H9 (cell line): ENCODE data around the gene AIFM1. TPM values are rescaled to one million over a fixed set of nuclear protein-coding genes. Genes with fewer than 3 reads are reported as not detected.
A peak's percentile ranks its signal among the peaks of the same experiment; 100 is the strongest.

Source experiments
- DNase-seq: peaks from one replicate; pipeline ENCODE4 v3.0.0-alpha.2; 2017
- H2AFZ ChIP-seq: one replicate; pipeline ENCODE4 v1.6.1; 2013; ENCODE audit warnings: mild to moderate bottlenecking, low read length, control low read depth, moderate library complexity
- H2AK5ac ChIP-seq: 2 replicates; pipeline ENCODE4 v1.6.1; 2013; ENCODE audit warnings: low read length, control low read depth, mixed read lengths; ENCODE audit not compliant: insufficient read length
- H2BK120ac ChIP-seq: one replicate; pipeline ENCODE4 v1.6.1; 2013; ENCODE audit warnings: low read depth, mild to moderate bottlenecking, low read length, control low read depth, inconsistent platforms; ENCODE audit not compliant: poor library complexity, severe bottlenecking
- H2BK12ac ChIP-seq: 2 replicates; pipeline ENCODE4 v1.6.1; 2013; ENCODE audit warnings: low read length, control low read depth, mixed read lengths, low read depth; ENCODE audit not compliant: insufficient read length
- H2BK15ac ChIP-seq: 2 replicates; pipeline ENCODE4 v1.6.1; 2013; ENCODE audit warnings: low read depth, low read length, control low read depth
- H2BK20ac ChIP-seq: one replicate; pipeline ENCODE4 v1.6.1; 2013; ENCODE audit warnings: low read depth, mild to moderate bottlenecking, low read length, control low read depth, inconsistent platforms; ENCODE audit not compliant: poor library complexity, severe bottlenecking
- H2BK5ac ChIP-seq: 2 replicates; pipeline ENCODE4 v1.6.1; 2013; ENCODE audit warnings: low read length, control low read depth, mixed read lengths; ENCODE audit not compliant: insufficient read length
- H3K14ac ChIP-seq: 2 replicates; pipeline ENCODE4 v1.6.1; 2013; ENCODE audit warnings: low read length, control low read depth; ENCODE audit not compliant: insufficient read depth
- H3K18ac ChIP-seq: 2 replicates; pipeline ENCODE4 v1.6.1; 2013; ENCODE audit warnings: low read depth, mild to moderate bottlenecking, mixed read lengths, low read length, control low read depth; ENCODE audit not compliant: insufficient read length
- H3K23ac ChIP-seq: 2 replicates; pipeline ENCODE4 v1.6.1; 2013; ENCODE audit warnings: low read length, control low read depth, mixed read lengths, low read depth; ENCODE audit not compliant: insufficient read length
- H3K23me2 ChIP-seq: 2 replicates; pipeline ENCODE4 v1.6.1; 2013; ENCODE audit warnings: low read depth, mild to moderate bottlenecking, mixed read lengths, low read length, control low read depth; ENCODE audit not compliant: insufficient read length, poor library complexity, severe bottlenecking
- H3K27ac ChIP-seq: 2 replicates; pipeline ENCODE4 v1.5.1; 2013; ENCODE audit warnings: low read length, control low read depth, mixed read lengths, low read depth; ENCODE audit not compliant: insufficient read length
- H3K27me3 ChIP-seq: 2 replicates; pipeline ENCODE4 v1.6.1; 2013; ENCODE audit warnings: low read length, control low read depth, inconsistent platforms; ENCODE audit not compliant: insufficient read depth
- H3K4ac ChIP-seq: 2 replicates; pipeline ENCODE4 v1.6.1; 2013; ENCODE audit warnings: low read depth, mild to moderate bottlenecking, control low read depth, inconsistent platforms, low read length, moderate library complexity
- H3K4me1 ChIP-seq: 2 replicates; pipeline ENCODE4 v1.6.1; 2013; ENCODE audit warnings: low read length, control low read depth, inconsistent platforms; ENCODE audit not compliant: insufficient read depth
- H3K4me2 ChIP-seq: 2 replicates; pipeline ENCODE4 v1.6.1; 2013; ENCODE audit warnings: low read length, control low read depth, mixed read lengths; ENCODE audit not compliant: insufficient read length, insufficient read depth
- H3K56ac ChIP-seq: 2 replicates; pipeline ENCODE4 v1.6.1; 2013; ENCODE audit warnings: low read depth, mild to moderate bottlenecking, mixed read lengths, low read length, control low read depth; ENCODE audit not compliant: insufficient read length
- H3K79me1 ChIP-seq: 2 replicates; pipeline ENCODE4 v1.6.1; 2013; ENCODE audit warnings: low read depth, mild to moderate bottlenecking, moderate library complexity, low read length, control low read depth, inconsistent platforms; ENCODE audit not compliant: insufficient read depth, poor library complexity, severe bottlenecking
- H3K79me2 ChIP-seq: 2 replicates; pipeline ENCODE4 v1.6.1; 2013; ENCODE audit warnings: low read length, control low read depth, inconsistent platforms; ENCODE audit not compliant: insufficient read depth
- H3K9ac ChIP-seq: 2 replicates; pipeline ENCODE4 v1.6.1; 2013; ENCODE audit warnings: low read length, control low read depth, mixed read lengths; ENCODE audit not compliant: insufficient read length; ENCODE audit errors: extremely low read depth
- H3K9me3 ChIP-seq: one replicate; pipeline ENCODE4 v1.6.1; 2013; ENCODE audit warnings: low read depth, low read length, inconsistent platforms; ENCODE audit not compliant: control insufficient read depth
- H3T11ph ChIP-seq: one replicate; pipeline ENCODE4 v1.6.1; 2013; ENCODE audit warnings: mild to moderate bottlenecking, low read length, control low read depth, inconsistent platforms
- H4K20me1 ChIP-seq: one replicate; pipeline ENCODE4 v1.6.1; 2013; ENCODE audit not compliant: control insufficient read depth, insufficient read length, insufficient read depth
- H4K5ac ChIP-seq: 2 replicates; pipeline ENCODE4 v1.6.1; 2013; ENCODE audit warnings: low read depth, mild to moderate bottlenecking, mixed read lengths, low read length, control low read depth; ENCODE audit not compliant: insufficient read length
- H4K8ac ChIP-seq: replicated peaks from 2 replicates; pipeline ENCODE4 v1.6.1; 2013; ENCODE audit warnings: low read length, control low read depth, mixed read lengths, low read depth; ENCODE audit not compliant: insufficient read length
- H4K91ac ChIP-seq: 2 replicates; pipeline ENCODE4 v1.6.1; 2013; ENCODE audit warnings: low read depth, mild to moderate bottlenecking, moderate library complexity, mixed read lengths, low read length, control low read depth; ENCODE audit not compliant: insufficient read length
- H3K27ac Mint-ChIP-seq, 3 experiments: 2 replicates in 2 of 3; 3 replicates in 1 of 3; pipeline ENCODE4 v1.8.0; 2020 to 2021; ENCODE audit warnings: mixed read lengths in 3 of 3, mild to moderate bottlenecking in 1 of 3, moderate library complexity in 1 of 3
- H3K27me3 Mint-ChIP-seq: 2 replicates; pipeline ENCODE4 v1.8.0; 2021; ENCODE audit warnings: low read depth, mild to moderate bottlenecking, moderate library complexity, mixed read lengths
- H3K36me3 Mint-ChIP-seq, 3 experiments: 2 replicates in 2 of 3; 3 replicates in 1 of 3; pipeline ENCODE4 v1.8.0; 2020 to 2021; ENCODE audit warnings: low read depth in 3 of 3, mixed read lengths in 3 of 3; ENCODE audit not compliant: insufficient read depth in 1 of 3
- H3K4me1 Mint-ChIP-seq, 2 experiments: 2 replicates each; pipeline ENCODE4 v1.8.0; 2020; ENCODE audit warnings: mixed read lengths in 2 of 2
- H3K4me3 Mint-ChIP-seq, 2 experiments: 2 replicates in 1 of 2; 3 replicates in 1 of 2; pipeline ENCODE4 v1.8.0; 2020 to 2021; ENCODE audit warnings: mild to moderate bottlenecking in 2 of 2, mixed read lengths in 2 of 2, moderate library complexity in 1 of 2
- H3K9me3 Mint-ChIP-seq, 2 experiments: 2 replicates in 1 of 2; 3 replicates in 1 of 2; pipeline ENCODE4 v1.8.0; 2020; ENCODE audit warnings: mild to moderate bottlenecking in 2 of 2, mixed read lengths in 2 of 2, moderate library complexity in 1 of 2
- CTCF ChIP-seq: fragments of 200-600 bp; sonication (generic); conservative IDR thresholded peaks from 3 replicates; pipeline ENCODE4 v1.8.0; 2021; ENCODE audit warnings: antibody characterized with exemption, mild to moderate bottlenecking
- WGBS: extraction: QIAGEN DNeasy Blood & Tissue Kit; methylation state at CpG from one replicate; pipeline ENCODE4 v1.1.7; 2013; ENCODE audit warnings: missing lambda C conversion rate, low lambda C conversion rate, mixed read lengths; ENCODE audit not compliant: insufficient read length; ENCODE audit errors: extremely low coverage; 5-methylcytosine and 5-hydroxymethylcytosine counted together
- total RNA-seq: library from RNA; stranded (reverse); gene quantifications from 2 replicates; pipeline ENCODE4 v1.2.1, GENCODE V29; 2021

Gene AIFM1
- total RNA-seq, 1 experiment from 2014 or later, result 43.7 TPM

- H3K23me2 ChIP-seq, result no peaks in the 10 kb centered on the region
- no peaks in the 10 kb centered on the region for H3K4me1 ChIP-seq
- no peaks in the 10 kb centered on the region for H3K27me3 ChIP-seq
- peaks cover 0 to 64% of the 10 kb centered on the region in 2 experiments; a peak in 4 of 5 replicates for H3K9me3 Mint-ChIP-seq
- H3K9me3 ChIP-seq, result peaks cover 9% of the 10 kb centered on the region
- H2BK120ac ChIP-seq, result no peak overlapping the region
- no peak overlapping the region for H4K5ac ChIP-seq
- H3K4me2 ChIP-seq, result no peak overlapping the region
- no peak overlapping the region for H3K27ac ChIP-seq
- H2BK12ac ChIP-seq, result no peak overlapping the region
- no peak overlapping the region for H4K8ac ChIP-seq
- DNase-seq, result no peak
- no peak overlapping the region for H3K9ac ChIP-seq
- H3K23ac ChIP-seq, result no peak overlapping the region
- H3T11ph ChIP-seq, result no peak overlapping the region
- H2AFZ ChIP-seq, result no peak overlapping the region
- no peaks in the 10 kb centered on the region; the same call in none of the 2 replicates for H3K27me3 Mint-ChIP-seq
- H3K79me2 ChIP-seq, result no peaks in the 10 kb centered on the region
- no peak overlapping the region for H2AK5ac ChIP-seq
- peaks cover 6 to 7% of the 10 kb centered on the region in 2 experiments for H3K4me1 Mint-ChIP-seq
- no peak overlapping the region for H3K4ac ChIP-seq
- H2BK15ac ChIP-seq, result no peak overlapping the region
- peaks cover 0 to 4% (median 0%) of the 10 kb centered on the region in 3 experiments; a peak in 2 of 7 replicates for H3K36me3 Mint-ChIP-seq
- H3K14ac ChIP-seq, result no peak overlapping the region
- no peak overlapping the region for H2BK5ac ChIP-seq
- no CpG with 5 or more reads among the region's 8 CpGs for WGBS
- no peak overlapping the region for H3K18ac ChIP-seq
- no peak overlapping the region for H2BK20ac ChIP-seq
- H3K27ac Mint-ChIP-seq, result peak overlapping the region in 1 of 3 experiments; percentile 85; a peak in 1 of 7 replicates
- no peaks in the 10 kb centered on the region for H4K20me1 ChIP-seq
- H3K79me1 ChIP-seq, result no peaks in the 10 kb centered on the region
- H3K4me3 Mint-ChIP-seq, result no peak overlapping the region
- H3K56ac ChIP-seq, result no peak overlapping the region
- no peak for TF ChIP-seq CTCF
- H4K91ac ChIP-seq, result no peak overlapping the region
Measured at GRCh38 chrX:130094696-130095095, 70.9 kb downstream of the AIFM1 start.
